Mesenchymal stem cell (in vitro differentiated cells and primary cell): Measurements from ENCODE around the gene SEC24C.

Experiments
- DNase-seq: peaks from one replicate; pipeline ENCODE4 v3.0.0-alpha.2; 2013
- H2AFZ ChIP-seq: one replicate; pipeline ENCODE4 v1.6.1; 2013; ENCODE audit warnings: low read depth, mild to moderate bottlenecking, control low read depth, inconsistent platforms, low read length, moderate library complexity
- H2AK5ac ChIP-seq: 2 replicates; pipeline ENCODE4 v1.6.1; 2013; ENCODE audit warnings: low read length, moderate library complexity, mild to moderate bottlenecking, inconsistent platforms; ENCODE audit not compliant: severe bottlenecking
- H2BK120ac ChIP-seq: one replicate; pipeline ENCODE4 v1.6.1; 2013; ENCODE audit warnings: low read depth, mild to moderate bottlenecking, inconsistent platforms, low read length, moderate library complexity
- H2BK12ac ChIP-seq, 2 experiments: one replicate each; pipeline ENCODE4 v1.6.1; 2013; ENCODE audit warnings: inconsistent platforms in 2 of 2, low read length in 2 of 2, mild to moderate bottlenecking in 2 of 2, moderate library complexity in 2 of 2, control low read depth in 1 of 2
- H2BK15ac ChIP-seq: one replicate; pipeline ENCODE4 v1.6.1; 2013; ENCODE audit warnings: mild to moderate bottlenecking, low read depth, inconsistent platforms; ENCODE audit not compliant: poor library complexity, severe bottlenecking
- H2BK5ac ChIP-seq: 2 replicates; pipeline ENCODE4 v1.6.1; 2013; ENCODE audit warnings: low read depth, mild to moderate bottlenecking, low read length, control low read depth, inconsistent platforms; ENCODE audit not compliant: poor library complexity, severe bottlenecking
- H3K14ac ChIP-seq, 2 experiments: one replicate each; pipeline ENCODE4 v1.6.1; 2013; ENCODE audit warnings: inconsistent platforms in 2 of 2, low read length in 2 of 2, control low read depth in 1 of 2, mild to moderate bottlenecking in 1 of 2, moderate library complexity in 1 of 2
- H3K18ac ChIP-seq, 2 experiments: one replicate each; pipeline ENCODE4 v1.6.1; 2013; ENCODE audit warnings: inconsistent platforms in 2 of 2, low read length in 2 of 2, control low read depth in 1 of 2, low read depth in 1 of 2, mild to moderate bottlenecking in 1 of 2
- H3K23ac ChIP-seq, 2 experiments: one replicate each; pipeline ENCODE4 v1.6.1; 2013; ENCODE audit warnings: inconsistent platforms in 2 of 2, low read length in 2 of 2, mild to moderate bottlenecking in 2 of 2, moderate library complexity in 2 of 2, control low read depth in 1 of 2
- H3K27ac ChIP-seq: 2 replicates; pipeline ENCODE4 v1.5.1; 2013; ENCODE audit warnings: mild to moderate bottlenecking, moderate library complexity, low read length, control low read depth, inconsistent platforms; ENCODE audit not compliant: poor library complexity, severe bottlenecking
- H3K27me3 ChIP-seq, 2 experiments: 2 replicates each; pipeline versions ENCODE4 v1.6.1 to v1.7.0; 2013; ENCODE audit warnings: low read length in 2 of 2, mild to moderate bottlenecking in 2 of 2, moderate library complexity in 2 of 2, control low read depth in 1 of 2, inconsistent platforms in 1 of 2; ENCODE audit not compliant: control insufficient read depth in 1 of 2, insufficient read depth in 1 of 2
- H3K36me3 ChIP-seq, 2 experiments: 2 replicates each; pipeline versions ENCODE4 v1.6.1 to v1.7.0; 2013; ENCODE audit warnings: low read length in 2 of 2, control low read depth in 1 of 2, inconsistent platforms in 1 of 2, low read depth in 1 of 2, mild to moderate bottlenecking in 1 of 2; ENCODE audit not compliant: insufficient read depth in 2 of 2, control insufficient read depth in 1 of 2
- H3K4ac ChIP-seq, 2 experiments: one replicate each; pipeline ENCODE4 v1.6.1; 2013; ENCODE audit warnings: inconsistent platforms in 2 of 2, low read length in 2 of 2, mild to moderate bottlenecking in 2 of 2, moderate library complexity in 2 of 2, control low read depth in 1 of 2, low read depth in 1 of 2
- H3K4me1 ChIP-seq: 2 replicates; pipeline ENCODE4 v1.6.1; 2013; ENCODE audit warnings: low read depth, low read length, control low read depth; ENCODE audit not compliant: control insufficient read depth, insufficient read depth
- H3K4me2 ChIP-seq: 2 replicates; pipeline ENCODE4 v1.6.1; 2013; ENCODE audit warnings: low read length, mild to moderate bottlenecking, inconsistent platforms; ENCODE audit not compliant: poor library complexity, severe bottlenecking
- H3K4me3 ChIP-seq, 2 experiments: 2 replicates each; pipeline versions ENCODE4 v1.5.1 to v1.7.0; 2013; ENCODE audit warnings: low read length in 2 of 2, mild to moderate bottlenecking in 2 of 2, control low read depth in 1 of 2, low read depth in 1 of 2; ENCODE audit not compliant: insufficient read depth in 1 of 2
- H3K79me1 ChIP-seq: replicated peaks from 2 replicates; pipeline ENCODE4 v1.6.1; 2013; ENCODE audit warnings: mild to moderate bottlenecking, control low read depth, low read length, inconsistent platforms; ENCODE audit not compliant: poor library complexity, severe bottlenecking
- H3K9ac ChIP-seq: 2 replicates; pipeline ENCODE4 v1.7.0; 2013; ENCODE audit warnings: mild to moderate bottlenecking, low read length, moderate library complexity
- H3K9me3 ChIP-seq: 2 replicates; pipeline ENCODE4 v1.7.0; 2013; ENCODE audit warnings: mild to moderate bottlenecking, low read length; ENCODE audit not compliant: control insufficient read depth
- H4K8ac ChIP-seq: one replicate; pipeline ENCODE4 v1.6.1; 2013; ENCODE audit warnings: inconsistent platforms, mild to moderate bottlenecking, low read length, moderate library complexity
- H4K91ac ChIP-seq: one replicate; pipeline ENCODE4 v1.6.1; 2013; ENCODE audit warnings: mild to moderate bottlenecking, low read length, inconsistent platforms
- WGBS: methylation state at CpG from one replicate; pipeline ENCODE4 v1.1.7; 2013; ENCODE audit warnings: mixed read lengths; 5-methylcytosine and 5-hydroxymethylcytosine counted together

Gene SEC24C

GRCh38 chr10:73816917-73817729, 73.0 kb downstream of the SEC24C start:
- no peak for DNase-seq
- H4K91ac ChIP-seq: peak overlapping the region; percentile 36

DNA sequence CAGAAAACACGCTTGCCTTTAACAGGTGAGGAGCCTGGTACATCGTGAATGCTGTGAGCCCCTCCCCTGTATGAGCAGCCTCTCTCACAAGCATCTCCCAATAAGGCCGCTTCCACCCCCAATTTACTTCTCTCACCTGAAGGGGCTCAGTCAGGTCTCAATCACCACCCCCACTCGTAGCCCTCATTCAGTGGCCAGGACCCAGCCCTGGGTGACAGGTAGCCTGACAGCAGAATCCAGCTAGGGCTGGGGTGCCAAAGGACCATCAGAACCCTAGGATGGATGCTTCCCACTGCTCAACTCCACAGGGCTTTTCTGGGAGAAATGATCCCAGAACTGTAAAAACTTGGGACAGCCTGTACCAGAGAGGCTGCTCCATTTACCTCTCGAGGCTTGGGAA, 73.7 kb downstream of the SEC24C start:
- no peak overlapping the region for H3K27ac ChIP-seq
- peak overlapping the region in 1 of 2 experiments; percentile 17 for H3K4ac ChIP-seq
- peaks cover 2% of the 10 kb centered on the region for H3K79me1 ChIP-seq
- H3K9ac ChIP-seq: no peak overlapping the region
- DNase-seq: no peak
- H2AK5ac ChIP-seq: no peak overlapping the region
- H3K9me3 ChIP-seq: no peaks in the 10 kb centered on the region
- no peak overlapping the region for H2BK5ac ChIP-seq
- H2AFZ ChIP-seq: no peak overlapping the region
- H3K18ac ChIP-seq: no peak overlapping the region
- H3K4me1 ChIP-seq: peaks cover 6% of the 10 kb centered on the region
- peaks cover 46 to 63% of the 10 kb centered on the region in 2 experiments for H3K36me3 ChIP-seq
- WGBS: 97% methylated on average over 5 of the region's 5 CpGs
- peak overlapping the region; percentile 15 for H2BK15ac ChIP-seq
- H2BK12ac ChIP-seq: no peak overlapping the region
- H3K4me2 ChIP-seq: no peak overlapping the region
- no peak overlapping the region for H4K91ac ChIP-seq
- no peak overlapping the region for H4K8ac ChIP-seq
- no peak overlapping the region for H3K14ac ChIP-seq
- H3K4me3 ChIP-seq: no peak overlapping the region
- no peaks in the 10 kb centered on the region for H3K27me3 ChIP-seq
- no peak overlapping the region for H3K23ac ChIP-seq
- no peak overlapping the region for H2BK120ac ChIP-seq

More at GRCh38 chr10:73816917-73817729, 73.0 kb downstream of the SEC24C start:
- Histone ChIP-seq H3K36me3 (peaks cover 45 to 62% of the 10 kb centered on the region in 2 experiments), H3K4me3 (no peak overlapping the region), H3K79me1 (peaks cover 2% of the 10 kb centered on the region), H2BK15ac (no peak overlapping the region), H3K27me3 (no peaks in the 10 kb centered on the region), H3K14ac (no peak overlapping the region), H3K4me2 (no peak overlapping the region), H3K4me1 (peaks cover 6% of the 10 kb centered on the region), H2BK5ac (no peak overlapping the region), H3K4ac (peak overlapping the region; percentile 17 to 49), H3K23ac (no peak overlapping the region), H4K8ac (peak overlapping the region; percentile 48), H3K18ac (no peak overlapping the region), H2AFZ (no peak overlapping the region), H3K9me3 (no peaks in the 10 kb centered on the region), H3K9ac (peak overlapping the region; percentile 58), H2BK120ac (no peak overlapping the region), H2AK5ac (no peak overlapping the region), H3K27ac (no peak overlapping the region), H2BK12ac (peak overlapping the region in 1 of 2 experiments; percentile 82)
- 93% methylated on average over 10 of the region's 10 CpGs for WGBS

DNA sequence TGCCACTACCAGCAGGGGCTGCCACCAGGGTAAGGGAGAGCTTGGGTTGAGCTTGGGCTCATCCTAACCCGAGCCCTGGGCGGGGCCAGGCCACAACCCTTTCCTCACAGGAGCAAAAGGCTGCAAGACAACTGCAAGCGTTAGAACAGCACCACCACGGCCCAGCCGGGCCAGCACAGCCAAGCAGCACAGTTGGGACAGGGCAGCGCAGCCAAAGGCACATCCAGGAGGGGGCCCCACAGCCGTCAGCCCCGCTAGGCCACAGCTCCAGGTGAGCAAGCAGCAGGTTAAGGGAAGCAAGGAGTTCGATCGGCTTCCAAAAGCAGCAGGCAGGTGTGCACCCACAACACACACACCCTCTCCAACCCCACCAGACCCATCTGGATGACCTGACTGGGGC, 74.2 kb downstream of the SEC24C start:
- Histone ChIP-seq H3K4ac (no peak overlapping the region), H3K4me3 (no peak overlapping the region), H3K9ac (no peak overlapping the region), H3K14ac (no peak overlapping the region), H2BK12ac (no peak overlapping the region), H3K27me3 (no peaks in the 10 kb centered on the region), H4K91ac (peak overlapping the region; percentile 6), H2BK5ac (no peak overlapping the region), H3K4me2 (no peak overlapping the region), H3K9me3 (no peaks in the 10 kb centered on the region), H3K4me1 (peaks cover 6% of the 10 kb centered on the region), H3K79me1 (peaks cover 2% of the 10 kb centered on the region), H2AFZ (no peak overlapping the region), H2BK120ac (no peak overlapping the region), H3K23ac (no peak overlapping the region), H3K18ac (no peak overlapping the region), H3K27ac (no peak overlapping the region), H3K36me3 (peaks cover 43 to 61% of the 10 kb centered on the region in 2 experiments), H2BK15ac (no peak overlapping the region), H2AK5ac (no peak overlapping the region), H4K8ac (no peak overlapping the region)
- 97% methylated on average over 10 of the region's 10 CpGs for WGBS
- DNase-seq: no peak

- no peak for DNase-seq
Measured at GRCh38 chr10:73819081-73819480, 74.9 kb downstream of the SEC24C start.

More at GRCh38 chr10:73819081-73819480, 74.9 kb downstream of the SEC24C start:
- H2AK5ac ChIP-seq: no peak overlapping the region
- no peak overlapping the region for H3K14ac ChIP-seq
- H2BK120ac ChIP-seq: no peak overlapping the region
- no peak overlapping the region for H3K4me3 ChIP-seq
- H2BK12ac ChIP-seq: no peak overlapping the region
- peaks cover 2% of the 10 kb centered on the region for H3K79me1 ChIP-seq
- H4K91ac ChIP-seq: no peak overlapping the region
- no peak overlapping the region for H4K8ac ChIP-seq
- no peaks in the 10 kb centered on the region for H3K9me3 ChIP-seq
- no peak overlapping the region for H3K4ac ChIP-seq
- no peak overlapping the region for H2BK15ac ChIP-seq
- no peak overlapping the region for H2AFZ ChIP-seq
- no peaks in the 10 kb centered on the region for H3K27me3 ChIP-seq
- H3K23ac ChIP-seq: no peak overlapping the region
- peaks cover 43 to 61% of the 10 kb centered on the region in 2 experiments for H3K36me3 ChIP-seq
- H3K9ac ChIP-seq: no peak overlapping the region
- no peak overlapping the region for H3K18ac ChIP-seq
- peaks cover 6% of the 10 kb centered on the region for H3K4me1 ChIP-seq
- no peak overlapping the region for H2BK5ac ChIP-seq
- WGBS: 94% methylated on average over 5 of the region's 5 CpGs
- H3K4me2 ChIP-seq: no peak overlapping the region
- no peak overlapping the region for H3K27ac ChIP-seq
